NB4 (cell line): ENCODE results near the gene METTL22.
"Not testable (repeated sequence)": the region's sequence is repeated elsewhere in the genome, so short reads cannot be mapped to it uniquely, and the experiment has no call there.

ENCODE experiments used
- DNase-seq: peaks from one replicate; pipeline ENCODE4 v3.0.0; 2010; ENCODE audit warnings: low read depth
- H3K4me3 ChIP-seq: one replicate; pipeline ENCODE4 v1.5.1; 2011; ENCODE audit warnings: mild to moderate bottlenecking, low read depth, low read length, moderate library complexity
- MYC ChIP-seq: IDR thresholded peaks from 2 replicates; pipeline ENCODE4 v1.6.1; 2011; ENCODE audit warnings: low read depth, low read length
- POLR2A ChIP-seq: IDR thresholded peaks from 2 replicates; pipeline ENCODE4 v1.6.1; 2011; ENCODE audit warnings: mild to moderate bottlenecking; ENCODE audit not compliant: insufficient read length; ENCODE audit errors: extremely low read depth
- TF ChIP-seq, protein P1 (sequence below): IDR thresholded peaks from one replicate; pipeline ENCODE4 v1.5.1; 2012; ENCODE audit warnings: low read depth, low read length
- TF ChIP-seq, protein P2 (sequence below): IDR thresholded peaks from 2 replicates; pipeline ENCODE4 v1.6.1; 2011; ENCODE audit warnings: low read depth, low read length

METTL22 gene

DNA sequence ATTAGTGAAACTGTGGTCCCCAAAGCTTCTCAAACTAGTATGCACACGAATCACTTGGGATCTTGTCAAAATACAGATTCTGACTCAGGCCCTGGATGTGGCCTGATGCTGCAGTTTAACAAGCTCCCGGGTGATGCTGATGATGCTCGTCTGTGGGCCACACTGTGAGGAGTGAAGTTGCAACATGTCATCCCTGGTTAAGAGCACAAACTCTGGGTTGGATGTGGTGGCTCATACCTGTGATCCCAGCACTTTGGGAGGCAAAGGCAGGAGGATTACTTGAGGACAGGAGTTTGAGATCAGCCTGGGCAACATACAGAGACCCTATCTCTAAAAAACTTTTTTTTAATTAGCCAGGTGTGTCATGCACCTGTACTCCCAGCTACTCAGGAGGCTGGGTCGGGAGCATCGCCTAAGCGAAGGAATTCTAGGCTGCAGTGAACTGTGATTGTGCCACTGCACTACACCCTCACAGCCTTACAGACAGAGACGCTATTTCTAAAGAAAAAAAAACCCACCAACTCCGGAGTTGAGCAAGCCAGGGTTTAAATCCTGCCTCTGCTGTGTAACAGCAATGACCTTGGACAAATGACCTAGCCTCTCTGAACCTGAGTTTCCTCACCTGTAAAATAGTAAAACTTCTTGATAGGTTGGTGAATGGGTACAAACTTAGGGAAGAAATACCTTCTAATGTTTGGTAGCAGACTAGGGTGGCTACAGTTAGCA, 28.5 kb downstream of the METTL22 start:
- no peak overlapping the region for H3K4me3 ChIP-seq
- TF ChIP-seq, protein P1, sequence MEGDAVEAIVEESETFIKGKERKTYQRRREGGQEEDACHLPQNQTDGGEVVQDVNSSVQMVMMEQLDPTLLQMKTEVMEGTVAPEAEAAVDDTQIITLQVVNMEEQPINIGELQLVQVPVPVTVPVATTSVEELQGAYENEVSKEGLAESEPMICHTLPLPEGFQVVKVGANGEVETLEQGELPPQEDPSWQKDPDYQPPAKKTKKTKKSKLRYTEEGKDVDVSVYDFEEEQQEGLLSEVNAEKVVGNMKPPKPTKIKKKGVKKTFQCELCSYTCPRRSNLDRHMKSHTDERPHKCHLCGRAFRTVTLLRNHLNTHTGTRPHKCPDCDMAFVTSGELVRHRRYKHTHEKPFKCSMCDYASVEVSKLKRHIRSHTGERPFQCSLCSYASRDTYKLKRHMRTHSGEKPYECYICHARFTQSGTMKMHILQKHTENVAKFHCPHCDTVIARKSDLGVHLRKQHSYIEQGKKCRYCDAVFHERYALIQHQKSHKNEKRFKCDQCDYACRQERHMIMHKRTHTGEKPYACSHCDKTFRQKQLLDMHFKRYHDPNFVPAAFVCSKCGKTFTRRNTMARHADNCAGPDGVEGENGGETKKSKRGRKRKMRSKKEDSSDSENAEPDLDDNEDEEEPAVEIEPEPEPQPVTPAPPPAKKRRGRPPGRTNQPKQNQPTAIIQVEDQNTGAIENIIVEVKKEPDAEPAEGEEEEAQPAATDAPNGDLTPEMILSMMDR = no peak
- TF ChIP-seq POLR2A = no peak
- no peak for TF ChIP-seq MYC
- TF ChIP-seq, protein P2, sequence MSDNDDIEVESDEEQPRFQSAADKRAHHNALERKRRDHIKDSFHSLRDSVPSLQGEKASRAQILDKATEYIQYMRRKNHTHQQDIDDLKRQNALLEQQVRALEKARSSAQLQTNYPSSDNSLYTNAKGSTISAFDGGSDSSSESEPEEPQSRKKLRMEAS = no peak
- no peak for DNase-seq

DNA sequence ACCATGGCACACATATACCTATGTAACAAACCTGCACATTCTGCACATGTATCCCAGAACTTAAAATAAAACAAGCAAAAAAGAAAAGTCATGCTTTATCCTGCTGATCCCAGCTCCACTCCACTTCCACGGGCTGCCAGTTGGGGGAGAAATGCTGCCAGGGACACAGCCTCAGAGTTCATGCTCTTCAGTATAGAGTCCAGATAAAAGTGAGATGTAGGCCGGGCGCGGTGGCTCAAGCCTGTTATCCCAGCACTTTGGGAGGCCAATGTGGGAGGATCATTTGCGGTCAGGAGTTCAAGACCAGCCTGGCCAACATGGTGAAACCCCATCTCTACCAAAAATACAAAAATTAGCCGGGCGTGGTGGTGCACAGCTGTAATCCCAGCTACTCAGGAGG, 30.5 kb downstream of the METTL22 start:
- TF ChIP-seq, protein P1 = peak; percentile 40
- peak; percentile 32 for DNase-seq
- H3K4me3 ChIP-seq = not testable (repeated sequence)

DNA sequence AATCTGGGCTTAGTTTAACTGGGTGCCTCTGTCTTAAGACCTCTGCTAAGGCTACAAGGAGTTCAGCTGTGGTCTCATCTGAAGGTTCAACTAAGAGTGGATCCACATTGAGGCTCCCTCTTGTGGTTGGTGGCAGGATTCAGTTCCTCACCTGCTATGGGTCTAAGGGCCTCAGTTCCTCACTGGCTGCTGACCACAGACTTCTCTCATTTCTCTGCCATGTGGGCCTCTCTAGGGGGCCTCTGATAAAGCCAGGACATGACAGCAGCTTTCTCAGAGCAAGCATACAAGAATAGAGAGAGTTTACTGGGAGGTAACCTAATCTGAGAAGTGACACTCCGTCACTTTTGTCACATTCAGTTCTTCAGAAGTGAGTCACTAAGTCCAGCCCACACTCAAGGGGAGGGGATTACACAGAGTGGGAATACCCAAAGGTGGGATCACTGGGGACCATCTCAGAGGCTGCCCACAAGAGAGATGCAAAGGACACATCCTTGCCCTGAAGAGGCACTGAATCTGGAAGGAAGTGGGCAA, 33.8 kb downstream of the METTL22 start:
- no peak overlapping the region for H3K4me3 ChIP-seq
- DNase-seq = peak; percentile 83
- TF ChIP-seq POLR2A (no peak), MYC (no peak; the same call in 1 of the 2 replicates)
- TF ChIP-seq, protein P2 = 0 out of 2 replicates have a peak, but pooled peaks have one; percentile 25
- TF ChIP-seq, protein P1 = peak; percentile 77

DNA sequence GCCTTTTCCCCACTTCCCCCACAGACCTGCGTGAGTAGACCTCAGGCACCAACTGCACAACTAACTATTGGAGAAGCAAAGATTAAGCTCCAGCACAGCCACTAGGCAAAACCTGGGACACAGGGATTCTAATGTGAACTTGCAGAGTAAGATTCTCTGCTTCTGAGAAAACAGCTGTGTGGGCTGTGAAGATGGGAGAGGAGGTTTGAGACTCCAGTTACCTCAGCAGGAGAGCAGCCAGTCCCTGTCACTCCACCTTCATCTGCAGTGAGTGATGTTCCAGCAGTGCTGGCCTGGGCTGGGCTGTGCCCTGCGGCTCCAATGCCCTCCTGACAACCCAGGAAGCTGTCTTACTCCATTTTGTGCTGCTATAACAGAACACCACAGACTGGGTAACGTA, 34.9 kb downstream of the METTL22 start:
- no peak overlapping the region for H3K4me3 ChIP-seq
- DNase-seq = no peak
- no peak for TF ChIP-seq POLR2A
- TF ChIP-seq, protein P1 = no peak
- TF ChIP-seq, protein P2 = no peak
- TF ChIP-seq MYC = no peak

DNA sequence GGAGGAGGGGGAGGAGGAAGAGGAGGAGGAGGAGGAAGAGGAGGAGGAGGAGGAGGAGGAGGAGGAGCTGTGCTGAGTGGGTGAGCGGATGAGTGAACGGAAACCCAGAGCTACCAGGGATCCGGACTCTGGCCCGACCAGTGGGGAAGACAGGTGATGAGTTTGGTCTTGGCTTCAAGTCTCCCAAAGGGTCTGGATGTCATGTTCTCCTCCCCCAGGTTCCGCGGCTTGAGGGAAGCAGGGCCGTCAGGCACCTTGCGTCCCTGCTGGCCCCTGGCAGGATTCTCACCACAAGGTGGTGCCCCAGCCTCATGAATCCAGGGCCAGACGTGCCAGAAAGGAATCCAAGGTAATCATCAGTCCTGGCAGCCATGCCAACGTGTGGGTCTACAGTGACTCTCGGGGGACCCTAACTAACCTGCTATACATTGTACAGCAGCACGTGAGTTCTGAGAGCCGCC, 39.4 kb downstream of the METTL22 start:
- TF ChIP-seq, protein P1 = peak; percentile 70
- TF ChIP-seq POLR2A = no peak
- TF ChIP-seq, protein P2 = peak; percentile 48; the same call in 1 of the 2 replicates
- peak; percentile 79 for DNase-seq
- no peak overlapping the region for H3K4me3 ChIP-seq
